Endothelial cell of umbilical vein (primary cell): Measurements from ENCODE around the gene TTC3. TPM values are rescaled to one million over a fixed set of nuclear protein-coding genes. Genes with fewer than 3 reads are reported as not detected.

Experiments
- BruUV-seq: library from RNA; stranded (reverse); fragments of 400-500 nt; replicated peaks from 2 replicates; lab custom pipeline; 2021; lab: Mats Ljungman, UMichigan
- CTCF ChIA-PET: fragments of 300-600, 350-600 bp; sonication (Branson Sonifier 250); formaldehyde crosslinking; loops from one replicate; lab custom pipeline; 2021; ENCODE audit warnings: antibody characterized with exemption, inconsistent platforms; lab: Charles Lee
- POLR2A ChIA-PET: fragments of 300-600, 350-600 bp; sonication (Branson Sonifier 250); formaldehyde crosslinking; loops from one replicate; lab custom pipeline; 2021; ENCODE audit warnings: antibody characterized with exemption, inconsistent platforms; lab: Charles Lee
- DNase-seq: peaks from one replicate; pipeline ENCODE4 v3.0.0-alpha.2; 2011; ENCODE audit warnings: low read depth, low spot score
- FAIRE-seq: peaks from 2 replicates; lab custom pipeline; 2011; peaks lifted over from hg19 to GRCh38; lab: Jason Lieb, UNC
- H2AFZ ChIP-seq: 2 replicates; pipeline ENCODE4 v1.6.0; 2012; ENCODE audit warnings: low read depth, low read length, control low read depth, inconsistent platforms
- H3K27ac ChIP-seq: 2 replicates; pipeline ENCODE4 v1.5.1; 2011; ENCODE audit warnings: low read depth, mild to moderate bottlenecking, control low read depth, low read length, moderate library complexity; ENCODE audit not compliant: insufficient read depth
- H3K27me3 ChIP-seq, 2 experiments: 2 replicates each; pipeline versions ENCODE4 v1.6.0 to v1.6.1; 2011; ENCODE audit warnings: low read length in 2 of 2, mixed read lengths in 1 of 2; ENCODE audit not compliant: control insufficient read depth in 2 of 2, insufficient read depth in 2 of 2
- H3K36me3 ChIP-seq, 2 experiments: 2 replicates in 1 of 2; 3 replicates in 1 of 2; pipeline ENCODE4 v1.5.1; 2011; ENCODE audit warnings: low read length in 2 of 2, mild to moderate bottlenecking in 1 of 2, moderate library complexity in 1 of 2; ENCODE audit not compliant: control insufficient read depth in 2 of 2, insufficient read depth in 2 of 2; ENCODE audit errors: extremely low read depth in 1 of 2
- H3K4me1 ChIP-seq: 3 replicates; pipeline ENCODE4 v1.5.1; 2011; ENCODE audit warnings: mild to moderate bottlenecking, low read length; ENCODE audit not compliant: control insufficient read depth, insufficient read depth; ENCODE audit errors: extremely low read depth
- H3K4me2 ChIP-seq: 2 replicates; pipeline ENCODE4 v1.6.1; 2011; ENCODE audit warnings: low read length, control low read depth, mixed read lengths; ENCODE audit not compliant: insufficient read depth
- H3K4me3 ChIP-seq, 3 experiments: fragments of 200-600 bp in 1 of 3; sonication (generic), shearing (Covaris generic) in 1 of 3; replicated peaks in 1 of 3; 2 replicates each; pipeline ENCODE4 v1.5.1; 2011 to 2016; ENCODE audit warnings: control low read depth in 3 of 3, low read length in 3 of 3, mild to moderate bottlenecking in 2 of 3, inconsistent platforms in 1 of 3, low read depth in 1 of 3, moderate library complexity in 1 of 3; ENCODE audit not compliant: insufficient read depth in 1 of 3
- H3K79me2 ChIP-seq: 2 replicates; pipeline ENCODE4 v1.6.0; 2012; ENCODE audit warnings: low read length, inconsistent platforms; ENCODE audit not compliant: control insufficient read depth, insufficient read depth
- H3K9ac ChIP-seq: replicated peaks from 2 replicates; pipeline ENCODE3; 2011; ENCODE audit warnings: low read length, control low read depth; ENCODE audit not compliant: insufficient read depth; ENCODE audit errors: extremely low read depth
- H3K9me1 ChIP-seq: replicated peaks from 3 replicates; pipeline ENCODE4 v1.6.0; 2011; ENCODE audit warnings: mild to moderate bottlenecking, low read length; ENCODE audit not compliant: control insufficient read depth, insufficient read depth; ENCODE audit errors: extremely low read depth
- H3K9me3 ChIP-seq: replicated peaks from 2 replicates; pipeline ENCODE4 v1.5.1; 2012; ENCODE audit warnings: low read length, inconsistent platforms; ENCODE audit not compliant: control insufficient read depth, insufficient read depth
- H4K20me1 ChIP-seq: replicated peaks from 2 replicates; pipeline ENCODE3; 2011; ENCODE audit warnings: mild to moderate bottlenecking, low read length; ENCODE audit not compliant: control insufficient read depth, insufficient read depth; ENCODE audit errors: extremely low read depth
- EZH2 ChIP-seq: IDR thresholded peaks from 2 replicates; pipeline ENCODE4 v1.6.1; 2012; ENCODE audit warnings: borderline replicate concordance, low read depth, mild to moderate bottlenecking, moderate library complexity, low read length, inconsistent platforms; ENCODE audit not compliant: severe bottlenecking
- FOS ChIP-seq: IDR thresholded peaks from 2 replicates; pipeline ENCODE4 v1.6.1; 2011; ENCODE audit warnings: mild to moderate bottlenecking, low read length, moderate library complexity, borderline replicate concordance; ENCODE audit not compliant: insufficient read depth
- GATA2 ChIP-seq: IDR thresholded peaks from 2 replicates; pipeline ENCODE4 v1.7.0; 2011; ENCODE audit warnings: low read depth, mild to moderate bottlenecking, moderate library complexity, mixed read lengths, low read length; ENCODE audit not compliant: insufficient read length, insufficient read depth
- JUN ChIP-seq: IDR thresholded peaks from 2 replicates; pipeline ENCODE4 v1.6.1; 2011; ENCODE audit warnings: borderline replicate concordance, low read depth; ENCODE audit not compliant: insufficient read length, insufficient read depth
- MYC ChIP-seq: IDR thresholded peaks from one replicate; pipeline ENCODE4 v1.6.1; 2011; ENCODE audit warnings: mild to moderate bottlenecking, low read depth, low read length
- POLR2A ChIP-seq: IDR thresholded peaks from 2 replicates; pipeline ENCODE4 v1.6.1; 2012; ENCODE audit warnings: low read depth, mild to moderate bottlenecking, control low read depth, low read length
- POLR2AphosphoS5 ChIP-seq: IDR thresholded peaks from 2 replicates; pipeline ENCODE4 v1.6.1; 2012; ENCODE audit warnings: low read depth, mild to moderate bottlenecking, control low read depth, low read length, moderate library complexity; ENCODE audit not compliant: insufficient read depth
- dilution Hi-C: fragments of 300-500 bp; cut with MboI; formaldehyde crosslinking; loops from one replicate; pipeline ENCODE4 v1.15.0; 2019; ENCODE audit warnings: low sequenced_read_pairs; ENCODE audit not compliant: extremely low pct_ligation_motif_present
- intact Hi-C: fragments of 100-400 bp; cut with micrococcal nuclease; formaldehyde crosslinking; loops from one replicate; pipeline ENCODE4 v1.10.0; 2022
- polyA plus RNA-seq, 4 experiments: library from polyadenylated mRNA; depleted of rRNA in 3 of 4; stranded (reverse) in 3 of 4; unstranded in 1 of 4; fragments of >200 nt; gene quantifications; 2 replicates each; pipeline versions ENCODE4 v1.2.1 to v1.2.3, GENCODE V29; 2011 to 2012; ENCODE audit warnings: missing spikeins in 1 of 4
- total RNA-seq: library from RNA; stranded (reverse); gene quantifications from 2 replicates; pipeline ENCODE4 v1.2.3, GENCODE V29; 2021
- TF ChIP-seq, protein P1 (sequence below), 2 donors: IDR thresholded peaks; 1 replicate in 1 of 2; 2 replicates in 1 of 2; pipeline ENCODE4 v1.5.1; 2011; ENCODE audit warnings: low read length in 2 of 2, mild to moderate bottlenecking in 2 of 2, moderate library complexity in 2 of 2, control low read depth in 1 of 2, inconsistent platforms in 1 of 2, low read depth in 1 of 2; ENCODE audit not compliant: insufficient read depth in 1 of 2; ENCODE audit errors: extremely low read depth in 1 of 2
- TF ChIP-seq, protein P2 (sequence below): IDR thresholded peaks from 2 replicates; pipeline ENCODE4 v1.6.1; 2011; ENCODE audit not compliant: insufficient read depth, insufficient read length

The TTC3 gene
- total and polyA plus RNA-seq, 2 donors (not counting 3 experiments of a cell fraction or from before 2014, with no cell fraction given) = 26.2 to 113 TPM

DNA sequence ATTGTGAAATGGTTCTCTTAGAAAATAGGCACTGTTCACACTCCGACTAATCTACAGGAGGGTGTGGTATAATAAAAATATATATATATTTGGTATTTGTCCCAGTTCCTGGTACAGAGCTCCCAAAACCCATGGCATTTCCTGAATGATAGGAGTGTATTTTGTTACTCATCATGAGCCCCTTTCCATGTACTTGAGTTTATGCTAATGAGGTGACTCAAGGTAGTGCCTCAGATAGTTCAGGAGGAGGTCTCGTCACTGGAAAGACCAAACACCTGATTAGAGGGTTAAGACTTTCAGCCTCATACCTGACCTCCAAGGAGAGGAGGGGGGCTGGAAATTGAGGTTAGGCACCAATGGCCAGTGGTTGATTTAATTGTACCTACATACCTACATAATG, 57.9 kb downstream of the TTC3 start:
- Histone ChIP-seq H2AFZ (no peak overlapping the region), H3K4me3 (no peak overlapping the region), H3K9me3 (no peaks in the 10 kb centered on the region), H3K36me3 (peaks cover 9 to 21% of the 10 kb centered on the region in 2 experiments), H3K27ac (no peak overlapping the region), H3K9me1 (no peaks in the 10 kb centered on the region), H3K4me2 (no peak overlapping the region), H3K4me1 (peaks cover 7% of the 10 kb centered on the region), H4K20me1 (no peaks in the 10 kb centered on the region), H3K9ac (no peak overlapping the region), H3K27me3 (no peaks in the 10 kb centered on the region), H3K79me2 (no peaks in the 10 kb centered on the region)
- POLR2A ChIA-PET = no interaction called here
- no TSS peak for BruUV-seq
- CTCF ChIA-PET = interaction anchor here (1.6 kb wide), 1 partner anchor 11 kb away, joined by 3 read pairs; no protein-coding TSS in a partner anchor
- dilution Hi-C loops = no loop called here
- FAIRE-seq (no peak), DNase-seq (no peak)
- TF ChIP-seq, protein P1, sequence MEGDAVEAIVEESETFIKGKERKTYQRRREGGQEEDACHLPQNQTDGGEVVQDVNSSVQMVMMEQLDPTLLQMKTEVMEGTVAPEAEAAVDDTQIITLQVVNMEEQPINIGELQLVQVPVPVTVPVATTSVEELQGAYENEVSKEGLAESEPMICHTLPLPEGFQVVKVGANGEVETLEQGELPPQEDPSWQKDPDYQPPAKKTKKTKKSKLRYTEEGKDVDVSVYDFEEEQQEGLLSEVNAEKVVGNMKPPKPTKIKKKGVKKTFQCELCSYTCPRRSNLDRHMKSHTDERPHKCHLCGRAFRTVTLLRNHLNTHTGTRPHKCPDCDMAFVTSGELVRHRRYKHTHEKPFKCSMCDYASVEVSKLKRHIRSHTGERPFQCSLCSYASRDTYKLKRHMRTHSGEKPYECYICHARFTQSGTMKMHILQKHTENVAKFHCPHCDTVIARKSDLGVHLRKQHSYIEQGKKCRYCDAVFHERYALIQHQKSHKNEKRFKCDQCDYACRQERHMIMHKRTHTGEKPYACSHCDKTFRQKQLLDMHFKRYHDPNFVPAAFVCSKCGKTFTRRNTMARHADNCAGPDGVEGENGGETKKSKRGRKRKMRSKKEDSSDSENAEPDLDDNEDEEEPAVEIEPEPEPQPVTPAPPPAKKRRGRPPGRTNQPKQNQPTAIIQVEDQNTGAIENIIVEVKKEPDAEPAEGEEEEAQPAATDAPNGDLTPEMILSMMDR (IDR thresholded peaks at IDR 0.05; ENCODE audit: extremely low read depth in 1 of 2, insufficient read depth in 1 of 2, low read depth in 1 of 2, low read length in 2 of 2) = no peak
- TF ChIP-seq FOS (peak; percentile 9), JUN (no peak)
- intact Hi-C loops = no loop called here

DNA sequence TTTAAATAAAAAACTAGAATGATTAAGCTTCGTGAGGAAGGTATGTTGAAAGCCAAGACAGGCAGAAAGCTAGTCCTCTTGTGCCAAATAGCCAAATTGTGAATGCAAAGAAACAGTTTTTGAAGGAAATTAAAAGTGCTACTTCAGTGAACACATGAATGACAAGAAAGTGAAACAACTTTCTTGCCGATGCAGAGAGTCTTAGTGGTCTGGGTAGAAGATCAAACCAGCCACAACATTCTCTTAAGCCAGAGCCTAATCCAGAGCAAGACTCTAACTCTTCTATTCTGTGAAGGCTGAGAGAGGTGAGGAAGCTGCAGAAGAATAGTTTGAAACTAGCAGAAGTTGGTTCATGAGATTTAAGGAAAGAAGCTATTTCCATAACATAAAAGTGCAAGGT, 63.2 kb downstream of the TTC3 start:
- Histone ChIP-seq H3K27ac (no peak overlapping the region), H4K20me1 (no peaks in the 10 kb centered on the region), H3K9ac (no peak overlapping the region), H3K79me2 (no peaks in the 10 kb centered on the region), H2AFZ (no peak overlapping the region), H3K9me3 (no peaks in the 10 kb centered on the region), H3K4me2 (no peak overlapping the region), H3K4me1 (no peaks in the 10 kb centered on the region), H3K4me3 (no peak overlapping the region), H3K36me3 (peaks cover 12 to 14% of the 10 kb centered on the region in 2 experiments), H3K9me1 (no peaks in the 10 kb centered on the region), H3K27me3 (no peaks in the 10 kb centered on the region)
- ChIA-PET CTCF (interaction anchor here (0.9 to 1.5 kb wide), 2 partner anchors 10 to 233 kb away, joined by 3 read pairs; no protein-coding TSS in a partner anchor), POLR2A (no interaction called here)
- TF ChIP-seq EZH2 (no peak), GATA2 (no peak), MYC (no peak), POLR2A (no peak), POLR2AphosphoS5 (no peak), JUN (no peak), FOS (no peak)
- TF ChIP-seq, protein P2, sequence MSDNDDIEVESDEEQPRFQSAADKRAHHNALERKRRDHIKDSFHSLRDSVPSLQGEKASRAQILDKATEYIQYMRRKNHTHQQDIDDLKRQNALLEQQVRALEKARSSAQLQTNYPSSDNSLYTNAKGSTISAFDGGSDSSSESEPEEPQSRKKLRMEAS = no peak
- TF ChIP-seq, protein P1 (IDR thresholded peaks at IDR 0.05; ENCODE audit: extremely low read depth in 1 of 2, insufficient read depth in 1 of 2, low read depth in 1 of 2, low read length in 2 of 2) = no peak
- no peak for FAIRE-seq
- BruUV-seq = no TSS peak
- no peak for DNase-seq
- dilution Hi-C loops (no loop called here), intact Hi-C loops (no loop called here)
